Stimulated activated CD4-positive, alpha-beta T cell treated with anti-CD3 and anti-CD28 coated beads, Interleukin-4, amount 100 ng/mL, for 4 hours (primary cell): ENCODE results near the gene ZNF681.
"Not testable (repeated sequence)": the region's sequence is repeated elsewhere in the genome, so short reads cannot be mapped to it uniquely, and the experiment has no call there.

ENCODE experiments used
- DNase-seq, 2 experiments: peaks; one replicate each; pipeline ENCODE4 v3.0.0-alpha.2; 2020

ZNF681 gene

GRCh38 chr19:23758187-23759074, at the start of gene ZNF681:
ZNF681 (minus strand) TSS chr19:23758891; CDS start chr19:23758749, 142 bp downstream.
- peak; percentile 76 to 83 for DNase-seq

GRCh38 chr19:23804676-23805075, 46.0 kb upstream of the ZNF681 start:
- no peak for DNase-seq

GRCh38 chr19:23802290-23802689, 43.6 kb upstream of the ZNF681 start:
- DNase-seq, result no peak

- DNase-seq, result no peak
Observed at GRCh38 chr19:23801803-23802202, 43.1 kb upstream of the ZNF681 start.

- DNase-seq, result no peak
Observed at GRCh38 chr19:23800868-23801267, 42.2 kb upstream of the ZNF681 start.

- no peak for DNase-seq
Observed at GRCh38 chr19:23800271-23800670, 41.6 kb upstream of the ZNF681 start.

GRCh38 chr19:23799321-23799720, 40.6 kb upstream of the ZNF681 start:
- DNase-seq, result peak; percentile 4 to 23

- DNase-seq, result no peak
Observed at GRCh38 chr19:23795462-23795861, 36.8 kb upstream of the ZNF681 start.

- no peak for DNase-seq
Observed at GRCh38 chr19:23792784-23793183, 34.1 kb upstream of the ZNF681 start.

- DNase-seq, result no peak
Observed at GRCh38 chr19:23790641-23791488, 32.2 kb upstream of the ZNF681 start.

- DNase-seq, result no peak
Observed at GRCh38 chr19:23789246-23789645, 30.6 kb upstream of the ZNF681 start.

GRCh38 chr19:23788411-23788810, 29.7 kb upstream of the ZNF681 start:
- DNase-seq, result no peak

- no peak for DNase-seq
Observed at GRCh38 chr19:23787106-23787505, 28.4 kb upstream of the ZNF681 start.

GRCh38 chr19:23785982-23786381, 27.3 kb upstream of the ZNF681 start:
- DNase-seq, result no peak

GRCh38 chr19:23784274-23784673, 25.6 kb upstream of the ZNF681 start:
- DNase-seq, result no peak

- DNase-seq, result no peak
Observed at GRCh38 chr19:23783636-23784035, 24.9 kb upstream of the ZNF681 start.

GRCh38 chr19:23779645-23780044, 21.0 kb upstream of the ZNF681 start:
- DNase-seq, result no peak

GRCh38 chr19:23778566-23778965, 19.9 kb upstream of the ZNF681 start:
- DNase-seq, result no peak

- DNase-seq, result not testable (repeated sequence)
Observed at GRCh38 chr19:23778036-23778435, 19.3 kb upstream of the ZNF681 start.

GRCh38 chr19:23777216-23777615, 18.5 kb upstream of the ZNF681 start:
- no peak for DNase-seq

GRCh38 chr19:23776507-23777205, 18.0 kb upstream of the ZNF681 start:
- DNase-seq, result no peak

GRCh38 chr19:23774524-23774971, 15.9 kb upstream of the ZNF681 start:
- DNase-seq, result no peak

- DNase-seq, result no peak
Observed at GRCh38 chr19:23774106-23774505, 15.4 kb upstream of the ZNF681 start.
